GM12878 (cell line): ENCODE data around the gene RAB22A. TPM values are rescaled to one million over a fixed set of nuclear protein-coding genes. Genes with fewer than 3 reads are reported as not detected.

Experiments used
- ATAC-seq: fragments of 200-7000 bp; cut with Tn5 transposase; 3 replicates; pipeline ENCODE4 v1.9.1; 2020; ENCODE audit warnings: mild to moderate bottlenecking, moderate library complexity
- BruUV-seq: library from RNA; stranded (reverse); fragments of 400-500 nt; replicated peaks from 2 replicates; lab custom pipeline; 2021; lab: Mats Ljungman, UMichigan
- CTCF ChIA-PET: fragments of 300-600 bp; sonication (Branson Sonifier 250); formaldehyde crosslinking; extraction: SDS; loops from one replicate; lab custom pipeline; 2021; ENCODE audit warnings: inconsistent platforms; lab: Yijun Ruan, JAX
- POLR2A ChIA-PET: fragments of 350-600 bp; formaldehyde crosslinking; extraction: SDS; loops from one replicate; lab custom pipeline; 2021; ENCODE audit warnings: inconsistent platforms; lab: Charles Lee
- RAD21 ChIA-PET: fragments of 300-600 bp; sonication (Branson Sonifier 250); formaldehyde crosslinking; loops from one replicate; lab custom pipeline; 2023; ENCODE audit warnings: antibody characterized with exemption; ENCODE audit not compliant: unreplicated experiment; lab: Charles Lee
- SMC1A ChIA-PET: fragments of 300-600 bp; sonication (Branson Sonifier 250); formaldehyde crosslinking; loops from one replicate; lab custom pipeline; 2023; ENCODE audit not compliant: unreplicated experiment, uncharacterized antibody; lab: Charles Lee
- DNase-seq: peaks from one replicate; pipeline ENCODE4 v3.0.0-alpha.2; 2011; ENCODE audit warnings: low read depth, low spot score
- FAIRE-seq: peaks from 3 replicates; lab custom pipeline; 2011; peaks lifted over from hg19 to GRCh38; lab: Jason Lieb, UNC
- H2AFZ ChIP-seq: 2 replicates; pipeline ENCODE4 v1.6.0; 2011; ENCODE audit warnings: low read depth, low read length, control low read depth; ENCODE audit not compliant: control insufficient read depth
- H3K27ac ChIP-seq: 2 replicates; pipeline ENCODE4 v1.5.1; 2011; ENCODE audit warnings: control low read depth; ENCODE audit not compliant: control insufficient read depth, insufficient read depth
- H3K27me3 ChIP-seq, 2 experiments: replicated peaks in 1 of 2; 2 replicates each; pipeline versions ENCODE4 v1.6.0 to v1.6.1; 2011; ENCODE audit warnings: low read length in 1 of 2; ENCODE audit not compliant: control insufficient read depth in 2 of 2, insufficient read depth in 2 of 2
- H3K36me3 ChIP-seq, 2 experiments: 2 replicates each; pipeline ENCODE4 v1.5.1; 2011; ENCODE audit warnings: low read length in 1 of 2; ENCODE audit not compliant: control insufficient read depth in 2 of 2, insufficient read depth in 2 of 2
- H3K4me1 ChIP-seq: 2 replicates; pipeline ENCODE4 v1.6.1; 2011; ENCODE audit warnings: mild to moderate bottlenecking, low read length, moderate library complexity, mixed read lengths; ENCODE audit not compliant: control insufficient read depth, insufficient read depth
- H3K4me2 ChIP-seq: 2 replicates; pipeline ENCODE4 v1.6.0; 2011; ENCODE audit warnings: control low read depth; ENCODE audit not compliant: control insufficient read depth, insufficient read depth
- H3K4me3 ChIP-seq: fragments of 200-600 bp; sonication (generic); 2 replicates; pipeline ENCODE4 v1.5.1; 2016
- H3K79me2 ChIP-seq: 2 replicates; pipeline ENCODE4 v1.6.0; 2011; ENCODE audit warnings: low read length; ENCODE audit not compliant: control insufficient read depth, insufficient read depth
- H3K9ac ChIP-seq: 2 replicates; pipeline ENCODE4 v1.8.0; 2011; ENCODE audit warnings: low read length, control low read depth, mixed read lengths; ENCODE audit not compliant: control insufficient read depth, insufficient read depth
- H3K9me3 ChIP-seq: replicated peaks from 3 replicates; pipeline ENCODE4 v1.5.1; 2011; ENCODE audit warnings: mild to moderate bottlenecking, low read length; ENCODE audit not compliant: control insufficient read depth, insufficient read depth
- H4K20me1 ChIP-seq: 2 replicates; pipeline ENCODE4 v1.6.0; 2011; ENCODE audit not compliant: control insufficient read depth, insufficient read depth
- BHLHE40 ChIP-seq, 2 experiments: fragments of 450-650 bp in 1 of 2; IDR thresholded peaks; 2 replicates each; pipeline ENCODE4 v1.6.1; 2011 to 2017; ENCODE audit warnings: low read depth in 2 of 2, borderline replicate concordance in 1 of 2, improper control_type of control experiment in 1 of 2, low read length in 1 of 2, mild to moderate bottlenecking in 1 of 2
- EP300 ChIP-seq, 2 experiments: fragments of 150-350 bp in 1 of 2; IDR thresholded peaks; 2 replicates each; pipeline ENCODE4 v1.6.1; 2011 to 2012; ENCODE audit warnings: low read depth in 2 of 2, low read length in 2 of 2, borderline replicate concordance in 1 of 2, improper control_type of control experiment in 1 of 2, inconsistent platforms in 1 of 2; ENCODE audit not compliant: control insufficient read depth in 1 of 2
- ETV6 ChIP-seq, 2 experiments: fragments of 450-650 bp in 1 of 2; IDR thresholded peaks in 1 of 2; conservative IDR thresholded peaks in 1 of 2; 2 replicates each; pipeline ENCODE4 v1.6.1; 2014; ENCODE audit warnings: antibody characterized with exemption in 1 of 2, borderline replicate concordance in 1 of 2, low read depth in 1 of 2, mild to moderate bottlenecking in 1 of 2, moderate library complexity in 1 of 2
- FOXK2 ChIP-seq: fragments of 450-650 bp; IDR thresholded peaks from 2 replicates; pipeline ENCODE4 v1.6.1; 2017; ENCODE audit warnings: mild to moderate bottlenecking, moderate library complexity
- JUNB ChIP-seq: IDR thresholded peaks from 2 replicates; pipeline ENCODE4 v1.6.1; 2016; ENCODE audit warnings: antibody characterized with exemption, mild to moderate bottlenecking
- NFYB ChIP-seq: IDR thresholded peaks from 2 replicates; pipeline ENCODE4 v1.6.1; 2011; ENCODE audit warnings: low read depth, mild to moderate bottlenecking, low read length, improper control_type of control experiment, moderate library complexity; ENCODE audit not compliant: insufficient read depth
- NR2C2 ChIP-seq: IDR thresholded peaks from 2 replicates; pipeline ENCODE4 v1.6.1; 2011; ENCODE audit warnings: borderline replicate concordance, low read depth; ENCODE audit not compliant: control insufficient read depth, insufficient read length
- POLR2A ChIP-seq: IDR thresholded peaks from 2 replicates; pipeline ENCODE4 v1.6.1; 2011; ENCODE audit warnings: low read depth, mild to moderate bottlenecking, low read length
- SMAD1 ChIP-seq: fragments of 450-650 bp; IDR thresholded peaks from 2 replicates; pipeline ENCODE4 v1.6.1; 2018; ENCODE audit warnings: mild to moderate bottlenecking, low read depth; ENCODE audit not compliant: partially characterized antibody
- SMARCA5 ChIP-seq: fragments of 450-650 bp; IDR thresholded peaks from 2 replicates; pipeline ENCODE4 v1.6.1; 2017; ENCODE audit warnings: mild to moderate bottlenecking
- ZBTB33 ChIP-seq: fragments of 450-650 bp; IDR thresholded peaks from 2 replicates; pipeline ENCODE4 v1.6.1; 2017; ENCODE audit warnings: mild to moderate bottlenecking
- ZNF592 ChIP-seq: fragments of 450-650 bp; IDR thresholded peaks from 2 replicates; pipeline ENCODE4 v1.6.1; 2017; ENCODE audit warnings: mild to moderate bottlenecking, moderate library complexity
- WGBS: methylation state at CpG from one replicate; pipeline ENCODE4 v1.1.6; 2016; ENCODE audit warnings: low lambda C conversion rate; ENCODE audit not compliant: insufficient replicate concordance, insufficient coverage; ENCODE audit errors: missing lambda C conversion rate; 5-methylcytosine and 5-hydroxymethylcytosine counted together
- in situ Hi-C: fragments of 300-500 bp; cut with MboI; formaldehyde crosslinking; loops from 9 replicates; pipeline ENCODE4 v1.14.3; 2018; ENCODE audit warnings: mixed read lengths
- intact Hi-C: fragments of 100-400 bp; cut with micrococcal nuclease; formaldehyde crosslinking; loops from one replicate; pipeline ENCODE4 v1.14.2; 2022; ENCODE audit not compliant: unreplicated experiment
- polyA plus RNA-seq, 11 experiments: library from polyadenylated mRNA; depleted of rRNA in 4 of 11; unstranded in 6 of 11; stranded (reverse) in 5 of 11; fragments of >200 nt; fragmentation: Nextera tagmentation in 4 of 11; fragmentation: Illumina TruSeq in 1 of 11; extraction: Ambion mirVana in 4 of 11; extraction: Trizol in 1 of 11; gene quantifications; 1 replicate in 1 of 11; 2 replicates in 10 of 11; pipeline versions ENCODE4 v1.2.1 to v1.2.3, GENCODE V29; 2011 to 2016; ENCODE audit warnings: inconsistent platforms in 2 of 11, missing spikeins in 2 of 11, low read depth in 1 of 11
- total RNA-seq, 4 experiments: library from RNA; depleted of rRNA in 3 of 4; stranded (reverse); fragments of >200 nt in 3 of 4; fragmentation: Illumina TruSeq in 1 of 4; extraction: Trizol in 1 of 4; gene quantifications; 2 replicates each; pipeline versions ENCODE4 v1.2.1 to v1.2.3, GENCODE V29; 2013 to 2021
- TF ChIP-seq, protein P1 (sequence below): fragments of 450-650 bp; IDR thresholded peaks from 2 replicates; pipeline ENCODE4 v1.6.1; 2017; ENCODE audit warnings: borderline replicate concordance

Gene RAB22A
- total and polyA plus RNA-seq, 10 of the 15 experiments (the other 5 are each of a cell fraction or from before 2014, with no cell fraction given), result 2.7 to 12.0 (median 10.0) TPM

GRCh38 chr20:58330249-58330648, 20.7 kb downstream of the RAB22A start:
- RAD21 ChIA-PET, result no interaction called here

More at GRCh38 chr20:58330249-58330648, 20.7 kb downstream of the RAB22A start:
- FAIRE-seq, result peak; percentile 18
- Histone ChIP-seq H3K79me2 (peaks cover 6% of the 10 kb centered on the region; the same call in 1 of the 2 replicates), H3K27ac (no peak overlapping the region), H4K20me1 (no peaks in the 10 kb centered on the region; the same call in none of the 2 replicates), H3K9me3 (no peaks in the 10 kb centered on the region), H3K9ac (no peak overlapping the region), H3K36me3 (peaks cover 2 to 4% of the 10 kb centered on the region in 2 experiments; a peak in 3 of 4 replicates), H3K27me3 (no peaks in the 10 kb centered on the region), H3K4me3 (no peak overlapping the region), H3K4me2 (no peak overlapping the region), H2AFZ (no peak overlapping the region), H3K4me1 (no peaks in the 10 kb centered on the region)
- SMC1A ChIA-PET, result interaction anchor here (0.6 to 1.3 kb wide), 3 partner anchors 34 to 322 kb away, joined by 3 read pairs; no protein-coding TSS in a partner anchor
- BruUV-seq, result no TSS peak
- CTCF ChIA-PET, result interaction anchor here (0.6 kb wide), 1 partner anchor 13 kb away, joined by 3 read pairs; no protein-coding TSS in a partner anchor
- in situ Hi-C loops (no loop called here), intact Hi-C loops (no loop called here)
- DNase-seq, result no peak
- TF ChIP-seq SMARCA5 (no peak), FOXK2 (no peak), EP300 (IDR thresholded peaks at IDR 0.05; ENCODE audit: borderline replicate concordance in 1 of 2, control insufficient read depth in 1 of 2, low read depth in 2 of 2, low read length in 2 of 2) (no peak), SMAD1 (no peak), ZBTB33 (no peak), POLR2A (no peak), ETV6 (conservative IDR thresholded peaks at IDR 0.05 in 1 of 2, IDR thresholded peaks at IDR 0.05 in 1 of 2; ENCODE audit: borderline replicate concordance in 1 of 2, low read depth in 1 of 2) (no peak), JUNB (no peak), BHLHE40 (IDR thresholded peaks at IDR 0.05; ENCODE audit: borderline replicate concordance in 1 of 2, low read depth in 2 of 2, low read length in 1 of 2) (no peak), NR2C2 (no peak), NFYB (no peak), ZNF592 (no peak)
- TF ChIP-seq, protein P1, sequence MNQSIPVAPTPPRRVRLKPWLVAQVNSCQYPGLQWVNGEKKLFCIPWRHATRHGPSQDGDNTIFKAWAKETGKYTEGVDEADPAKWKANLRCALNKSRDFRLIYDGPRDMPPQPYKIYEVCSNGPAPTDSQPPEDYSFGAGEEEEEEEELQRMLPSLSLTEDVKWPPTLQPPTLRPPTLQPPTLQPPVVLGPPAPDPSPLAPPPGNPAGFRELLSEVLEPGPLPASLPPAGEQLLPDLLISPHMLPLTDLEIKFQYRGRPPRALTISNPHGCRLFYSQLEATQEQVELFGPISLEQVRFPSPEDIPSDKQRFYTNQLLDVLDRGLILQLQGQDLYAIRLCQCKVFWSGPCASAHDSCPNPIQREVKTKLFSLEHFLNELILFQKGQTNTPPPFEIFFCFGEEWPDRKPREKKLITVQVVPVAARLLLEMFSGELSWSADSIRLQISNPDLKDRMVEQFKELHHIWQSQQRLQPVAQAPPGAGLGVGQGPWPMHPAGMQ, result no peak
- POLR2A ChIA-PET, result no interaction called here
- ATAC-seq, result no peak
- 96% methylated on average over 3 of the region's 3 CpGs for WGBS
